Esophagus squamous epithelium (tissue), 5 donors: Measurements from ENCODE around the gene COG5. TPM values are rescaled to one million over a fixed set of nuclear protein-coding genes. Genes with fewer than 3 reads are reported as not detected.

ENCODE experiments used
- DNase-seq: peaks from one replicate; lab custom pipeline; 2025; lab: John Stamatoyannopoulos, UW
- H3K27ac ChIP-seq, 4 donors: fragments of 200-600 bp; sonication (generic); one replicate each; pipeline ENCODE4 v1.5.1; 2016 to 2019; ENCODE audit warnings: mild to moderate bottlenecking in 1 of 4
- H3K27me3 ChIP-seq, 4 donors: fragments of 200-600 bp; sonication (generic); 1 replicate in 3 of 4; 2 replicates in 1 of 4; pipeline versions ENCODE4 v1.5.1 to v1.6.0; 2017 to 2021; ENCODE audit warnings: antibody characterized with exemption in 1 of 4
- H3K36me3 ChIP-seq, 3 donors: fragments of 200-600 bp; sonication (generic); one replicate each; pipeline ENCODE4 v1.5.1; 2016 to 2019
- H3K4me1 ChIP-seq, 3 donors: fragments of 200-600 bp; sonication (generic); one replicate each; pipeline ENCODE4 v1.5.1; 2017 to 2019
- H3K4me3 ChIP-seq, 4 donors: fragments of 200-600 bp; sonication (generic); 1 replicate in 3 of 4; 2 replicates in 1 of 4; pipeline ENCODE4 v1.5.1; 2016 to 2019; ENCODE audit warnings: mild to moderate bottlenecking in 2 of 4, moderate library complexity in 1 of 4
- H3K9me3 ChIP-seq, 3 donors: fragments of 200-600 bp; sonication (generic); one replicate each; pipeline ENCODE4 v1.5.1; 2016 to 2019
- CTCF ChIP-seq, 6 experiments: fragments of 450-650 bp in 4 of 6; fragments of 200-600 bp in 2 of 6; sonication (generic) in 2 of 6; IDR thresholded peaks; one replicate each; pipeline ENCODE4 v1.5.1; 2016 to 2019; ENCODE audit warnings: antibody characterized with exemption in 6 of 6, mild to moderate bottlenecking in 4 of 6, moderate library complexity in 4 of 6
- POLR2A ChIP-seq, 4 donors: fragments of 450-650 bp; IDR thresholded peaks; one replicate each; pipeline ENCODE4 v1.6.1; 2017; ENCODE audit warnings: antibody characterized with exemption in 4 of 4, mild to moderate bottlenecking in 4 of 4, moderate library complexity in 3 of 4
- WGBS, 2 donors: methylation state at CpG; one replicate each; pipeline ENCODE4 v1.1.5; 2018; 5-methylcytosine and 5-hydroxymethylcytosine counted together
- intact Hi-C: fragments of 100-400 bp; cut with DNase I; formaldehyde crosslinking; loops from one replicate; pipeline ENCODE4 v1.15.0; 2022
- total RNA-seq, 4 donors: library from RNA; depleted of rRNA; stranded (reverse); fragments of >200 nt; gene quantifications; one replicate each; pipeline ENCODE4 v1.1.0, GENCODE V29; 2016
- donor health status: DM: yes; HTN: yes; CAD: no.

The COG5 gene
- total RNA-seq, 4 donors from 2014 or later = 24.4 to 30.0 (median 27.2) TPM

- Histone ChIP-seq H3K27ac (no peak overlapping the region), H3K27me3 (no peaks in the 10 kb centered on the region), H3K9me3 (peaks cover 0 to 6% (median 0%) of the 10 kb centered on the region in 3 donors), H3K4me3 (no peak overlapping the region), H3K4me1 (no peaks in the 10 kb centered on the region), H3K36me3 (peaks cover 7 to 33% (median 13%) of the 10 kb centered on the region in 3 donors)
- intact Hi-C loops = no loop called here
- 86 to 100% methylated on average over 1 of the region's 1 CpG for WGBS, 2 donors
- no peak for DNase-seq
- no peak for TF ChIP-seq CTCF (IDR thresholded peaks at IDR 0.05)
- TF ChIP-seq POLR2A (IDR thresholded peaks at IDR 0.05) = no peak
These were observed 198.9 kb downstream of the COG5 start for GRCh38 chr7:107364787-107365186.

GRCh38 chr7:107359520-107360316 lies 204.0 kb downstream of the COG5 start:
- H3K9me3 ChIP-seq = peaks cover 0 to 6% (median 0%) of the 10 kb centered on the region in 3 donors
- WGBS, 2 donors = 82 to 100% methylated on average over 2 to 3 of the region's 9 CpGs
- peaks cover 9 to 44% (median 15%) of the 10 kb centered on the region in 3 donors for H3K36me3 ChIP-seq
- no peaks in the 10 kb centered on the region for H3K4me1 ChIP-seq
- no peak for DNase-seq
- H3K4me3 ChIP-seq = no peak overlapping the region
- TF ChIP-seq POLR2A (IDR thresholded peaks at IDR 0.05) = no peak
- TF ChIP-seq CTCF (IDR thresholded peaks at IDR 0.05) = no peak
- H3K27me3 ChIP-seq = no peaks in the 10 kb centered on the region
- intact Hi-C loops = no loop called here
- no peak overlapping the region for H3K27ac ChIP-seq

- intact Hi-C loops = no loop called here
- Histone ChIP-seq H3K36me3 (peaks cover 9 to 24% (median 10%) of the 10 kb centered on the region in 3 donors), H3K4me1 (no peaks in the 10 kb centered on the region), H3K27me3 (no peaks in the 10 kb centered on the region), H3K9me3 (peaks cover 0 to 6% (median 0%) of the 10 kb centered on the region in 3 donors), H3K4me3 (no peak overlapping the region), H3K27ac (no peak overlapping the region)
- TF ChIP-seq CTCF (IDR thresholded peaks at IDR 0.05) (no peak), POLR2A (IDR thresholded peaks at IDR 0.05) (no peak)
- WGBS, 2 donors = 94 to 95% methylated on average over 2 of the region's 2 CpGs
- DNase-seq = no peak
These were observed 208.1 kb downstream of the COG5 start for GRCh38 chr7:107355616-107356015.

GRCh38 chr7:107354640-107355039 lies 209.1 kb downstream of the COG5 start:
- Histone ChIP-seq H3K4me1 (no peaks in the 10 kb centered on the region), H3K9me3 (no peaks in the 10 kb centered on the region), H3K27me3 (no peaks in the 10 kb centered on the region), H3K4me3 (no peak overlapping the region), H3K27ac (no peak overlapping the region), H3K36me3 (peaks cover under 1 to 15% (median under 1%) of the 10 kb centered on the region in 3 donors)
- intact Hi-C loops = no loop called here
- TF ChIP-seq CTCF (IDR thresholded peaks at IDR 0.05) (no peak), POLR2A (IDR thresholded peaks at IDR 0.05) (no peak)
- DNase-seq = no peak
- 91 to 96% methylated on average over 3 of the region's 3 CpGs for WGBS, 2 donors

- Histone ChIP-seq H3K9me3 (no peaks in the 10 kb centered on the region), H3K27ac (no peak overlapping the region), H3K4me1 (no peaks in the 10 kb centered on the region), H3K36me3 (peaks cover 0 to 5% (median 0%) of the 10 kb centered on the region in 3 donors), H3K4me3 (no peak overlapping the region), H3K27me3 (no peaks in the 10 kb centered on the region)
- intact Hi-C loops = no loop called here
- no peak for DNase-seq
- TF ChIP-seq POLR2A (IDR thresholded peaks at IDR 0.05) (no peak), CTCF (IDR thresholded peaks at IDR 0.05) (no peak)
These were observed 210.0 kb downstream of the COG5 start for GRCh38 chr7:107353701-107354100.
